HepG2 (cell line): ENCODE results near the gene ACRBP. TPM values are rescaled to one million over a fixed set of nuclear protein-coding genes. Genes with fewer than 3 reads are reported as not detected.

Experiments
- HIC2 ChIP-seq: sonication (generic); formaldehyde crosslinking; IDR thresholded peaks from 2 replicates; pipeline ENCODE4 v1.9.0; 2022; ENCODE audit warnings: low read depth, missing genetic modification reagents
- HNF1B ChIP-seq: sonication (generic); formaldehyde crosslinking; IDR thresholded peaks from 2 replicates; pipeline ENCODE4 v1.5.1; 2020; ENCODE audit warnings: mild to moderate bottlenecking, moderate library complexity, missing genetic modification reagents
- HNRNPH1 ChIP-seq: fragments of 200-400 bp; formaldehyde crosslinking; optimal IDR thresholded peaks from 2 replicates; pipeline ENCODE3; 2017; ENCODE audit warnings: mild to moderate bottlenecking, low read depth, low read length
- HNRNPL ChIP-seq: fragments of 200-400 bp; formaldehyde crosslinking; IDR thresholded peaks from 2 replicates; pipeline ENCODE4 v1.6.1; 2017; ENCODE audit warnings: mild to moderate bottlenecking, low read depth, low read length
- IRF1 ChIP-seq: sonication (generic); formaldehyde crosslinking; IDR thresholded peaks from 2 replicates; pipeline ENCODE4 v1.4.0; 2020; ENCODE audit warnings: low read depth, mild to moderate bottlenecking, missing genetic modification reagents
- LBX2 ChIP-seq: sonication (generic); formaldehyde crosslinking; IDR thresholded peaks from 2 replicates; pipeline ENCODE4 v1.5.0; 2020; ENCODE audit warnings: missing genetic modification reagents, mild to moderate bottlenecking, borderline replicate concordance
- MIER3 ChIP-seq: IDR thresholded peaks from 2 replicates; pipeline ENCODE4 v1.6.1; 2016; ENCODE audit warnings: missing compliant biosample characterization, borderline replicate concordance
- POGZ ChIP-seq: sonication (generic); formaldehyde crosslinking; IDR thresholded peaks from 2 replicates; pipeline ENCODE4 v1.4.0; 2020; ENCODE audit warnings: mild to moderate bottlenecking, missing genetic modification reagents
- RFX3 ChIP-seq: IDR thresholded peaks from 2 replicates; pipeline ENCODE4 v1.6.1; 2016; ENCODE audit warnings: missing biosample characterization, missing genetic modification reagents
- SALL2 ChIP-seq: sonication (generic); formaldehyde crosslinking; IDR thresholded peaks from 2 replicates; pipeline ENCODE4 v1.8.1; 2023; ENCODE audit warnings: mild to moderate bottlenecking, missing genetic modification reagents, inconsistent platforms
- SCMH1 ChIP-seq: sonication (generic); formaldehyde crosslinking; IDR thresholded peaks from 2 replicates; pipeline ENCODE4 v1.9.0; 2021; ENCODE audit warnings: missing genetic modification reagents, mild to moderate bottlenecking, borderline replicate concordance
- TIGD3 ChIP-seq: sonication (generic); formaldehyde crosslinking; IDR thresholded peaks from 2 replicates; pipeline ENCODE4 v1.5.1; 2020; ENCODE audit warnings: mild to moderate bottlenecking, missing genetic modification reagents, borderline replicate concordance
- YEATS2 ChIP-seq: sonication (generic); formaldehyde crosslinking; IDR thresholded peaks from 2 replicates; pipeline ENCODE4 v1.4.0; 2020; ENCODE audit warnings: missing genetic modification reagents, borderline replicate concordance
- ZFP90 ChIP-seq: sonication (generic); formaldehyde crosslinking; IDR thresholded peaks from 2 replicates; pipeline ENCODE4 v1.8.0; 2022; ENCODE audit warnings: missing genetic modification reagents, mild to moderate bottlenecking, inconsistent platforms, borderline replicate concordance
- ZNF160 ChIP-seq: sonication (generic); formaldehyde crosslinking; IDR thresholded peaks from 2 replicates; pipeline ENCODE4 v1.8.0; 2022; ENCODE audit warnings: mild to moderate bottlenecking, inconsistent platforms, missing genetic modification reagents
- ZNF580 ChIP-seq: IDR thresholded peaks from 2 replicates; pipeline ENCODE4 v1.6.1; 2016; ENCODE audit warnings: low read depth, borderline replicate concordance
- ZNF672 ChIP-seq: sonication (generic); formaldehyde crosslinking; IDR thresholded peaks from 2 replicates; pipeline ENCODE4 v1.8.1; 2022; ENCODE audit warnings: missing genetic modification reagents
- ZNF75D ChIP-seq: sonication (generic); formaldehyde crosslinking; IDR thresholded peaks from 2 replicates; pipeline ENCODE4 v1.8.1; 2023; ENCODE audit warnings: missing genetic modification reagents, mild to moderate bottlenecking, borderline replicate concordance
- ZNF768 ChIP-seq: sonication (generic); formaldehyde crosslinking; IDR thresholded peaks from 2 replicates; pipeline ENCODE4 v1.4.0; 2020; ENCODE audit warnings: missing genetic modification reagents
- ZNF772 ChIP-seq: sonication (generic); formaldehyde crosslinking; IDR thresholded peaks from 2 replicates; pipeline ENCODE4 v1.5.0; 2020; ENCODE audit warnings: mild to moderate bottlenecking, missing genetic modification reagents
- ZNF841 ChIP-seq: sonication (generic); formaldehyde crosslinking; IDR thresholded peaks from 2 replicates; pipeline ENCODE4 v1.8.1; 2023; ENCODE audit warnings: missing genetic modification reagents, borderline replicate concordance
- ZSCAN12 ChIP-seq: sonication (generic); formaldehyde crosslinking; IDR thresholded peaks from 2 replicates; pipeline ENCODE4 v1.9.0; 2021; ENCODE audit warnings: mild to moderate bottlenecking, missing genetic modification reagents
- polyA plus RNA-seq, 8 experiments: library from polyadenylated mRNA; depleted of rRNA in 3 of 8; stranded (reverse) in 7 of 8; unstranded in 1 of 8; fragments of >200 nt; fragmentation: Illumina TruSeq in 4 of 8; extraction: Trizol in 4 of 8; gene quantifications; 2 replicates each; pipeline versions ENCODE4 v1.2.1 to v1.2.3, GENCODE V29; 2011 to 2016; ENCODE audit warnings: low read depth in 4 of 8, missing spikeins in 1 of 8, mixed read lengths in 1 of 8; ENCODE audit not compliant: insufficient read depth in 1 of 8
- total RNA-seq, 5 experiments: library from RNA; depleted of rRNA; stranded (reverse); fragments of >200 nt; fragmentation: Illumina TruSeq; extraction: Trizol; gene quantifications; 2 replicates each; pipeline ENCODE4 v1.2.3, GENCODE V29; 2016; ENCODE audit warnings: low read depth in 1 of 5

ACRBP gene
- total and polyA plus RNA-seq, 2 of the 13 experiments (the other 11 are each of a cell fraction or from before 2014, with no cell fraction given): 0.46 TPM; not detected in 1

GRCh38 chr12:6605421-6606330 is 41.6 kb downstream of the ACRBP start (continued):
- TF ChIP-seq LBX2 (peak; percentile 23; the same call in 1 of the 2 replicates), SCMH1 (no peak), RFX3 (no peak), MIER3 (CRISPR knock-in tag) (no peak), ZNF75D (CRISPR knock-in tag) (no peak), HNRNPH1 (no peak), ZNF772 (CRISPR knock-in tag) (0 out of 2 replicates have a peak, but pooled peaks have one; percentile 19), ZFP90 (CRISPR knock-in tag) (peak; percentile 30; the same call in 1 of the 2 replicates), TIGD3 (CRISPR knock-in tag) (no peak), HIC2 (CRISPR knock-in tag) (no peak), SALL2 (CRISPR knock-in tag) (no peak), HNRNPL (peak; percentile 61; the same call in 1 of the 2 replicates), ZNF580 (CRISPR knock-in tag) (no peak), HNF1B (CRISPR knock-in tag) (0 out of 2 replicates have a peak, but pooled peaks have one; percentile 7), ZNF841 (CRISPR knock-in tag) (no peak), YEATS2 (CRISPR knock-in tag) (no peak), ZNF768 (peak; percentile 82; the same call in 1 of the 2 replicates), ZNF160 (0 out of 2 replicates have a peak, but pooled peaks have one; percentile 28), POGZ (CRISPR knock-in tag) (no peak), IRF1 (CRISPR knock-in tag) (no peak), ZNF672 (no peak), ZSCAN12 (CRISPR knock-in tag) (no peak)
